Small intestine (tissue), 7 donors: ENCODE results near the gene JAK1. TPM values are rescaled to one million over a fixed set of nuclear protein-coding genes. Genes with fewer than 3 reads are reported as not detected.
A peak's percentile ranks its signal among the peaks of the same experiment; 100 is the strongest.

Experiments used
- DNase-seq, 2 donors: peaks; one replicate each; pipeline versions ENCODE4 v3.0.0 to v3.0.0-alpha.2; 2013
- FAIRE-seq: peaks from 2 replicates; lab custom pipeline; 2012; peaks lifted over from hg19 to GRCh38; lab: Jason Lieb, UNC
- H3K27ac ChIP-seq, 3 donors: one replicate each; pipeline ENCODE4 v1.5.1; 2013; ENCODE audit warnings: low read length in 2 of 3, mild to moderate bottlenecking in 2 of 3, control low read depth in 1 of 3, inconsistent platforms in 1 of 3, low read depth in 1 of 3, moderate library complexity in 1 of 3
- H3K27me3 ChIP-seq, 3 donors: one replicate each; pipeline ENCODE4 v1.6.1; 2013; ENCODE audit warnings: low read length in 3 of 3, inconsistent platforms in 1 of 3; ENCODE audit not compliant: control insufficient read depth in 3 of 3, insufficient read depth in 3 of 3
- H3K36me3 ChIP-seq, 3 donors: one replicate each; pipeline ENCODE4 v1.6.1; 2013; ENCODE audit warnings: low read length in 3 of 3, inconsistent platforms in 1 of 3, low read depth in 1 of 3, mild to moderate bottlenecking in 1 of 3, moderate library complexity in 1 of 3; ENCODE audit not compliant: control insufficient read depth in 3 of 3, insufficient read depth in 2 of 3
- H3K4me1 ChIP-seq, 3 donors: one replicate each; pipeline ENCODE4 v1.6.1; 2013; ENCODE audit warnings: low read length in 2 of 3, inconsistent platforms in 1 of 3, low read depth in 1 of 3, mild to moderate bottlenecking in 1 of 3, moderate library complexity in 1 of 3; ENCODE audit not compliant: control insufficient read depth in 3 of 3, insufficient read depth in 2 of 3
- H3K4me3 ChIP-seq, 3 donors: one replicate each; pipeline ENCODE4 v1.5.1; 2013; ENCODE audit warnings: low read length in 3 of 3, control low read depth in 1 of 3, inconsistent platforms in 1 of 3, low read depth in 1 of 3, mild to moderate bottlenecking in 1 of 3, moderate library complexity in 1 of 3
- H3K9me3 ChIP-seq, 2 donors: one replicate each; pipeline ENCODE4 v1.6.1; 2013; ENCODE audit warnings: low read depth in 1 of 2, low read length in 1 of 2; ENCODE audit not compliant: control insufficient read depth in 2 of 2, insufficient read depth in 1 of 2
- WGBS, 3 donors: extraction: QIAGEN DNeasy Blood & Tissue Kit; methylation state at CpG; one replicate each; pipeline ENCODE4 v1.1.7; 2013; 5-methylcytosine and 5-hydroxymethylcytosine counted together
- polyA plus RNA-seq, 4 donors: library from polyadenylated mRNA; stranded (reverse) in 3 of 4; unstranded in 1 of 4; fragments of 200-250 nt in 3 of 4; fragments of 120-200 nt in 1 of 4; gene quantifications; one replicate each; pipeline versions ENCODE4 v1.2.1 to v1.2.3, GENCODE V29; 2013
- donor health status: healthy with polysubstance abuse.
- donor health status: control.
- donor health status: control.
- donor health status: Bipolar disorder and iron deficiency.
- donor health status: healthy.

Gene JAK1
- polyA plus RNA-seq, 4 donors, result 29.4 to 66.5 (median 32.6) TPM

- Histone ChIP-seq H3K4me1 (peaks cover 0 to 2% (median 0%) of the 10 kb centered on the region in 3 donors), H3K9me3 (no peaks in the 10 kb centered on the region), H3K4me3 (no peak overlapping the region), H3K27me3 (no peaks in the 10 kb centered on the region), H3K27ac (no peak overlapping the region), H3K36me3 (peaks cover 8 to 73% (median 23%) of the 10 kb centered on the region in 3 donors)
- FAIRE-seq (no peak), DNase-seq (no peak)
- 86 to 92% (median 90%) methylated on average over 9 of the region's 9 CpGs for WGBS, 3 donors
Measured at GRCh38 chr1:64843675-64844074, 122.7 kb downstream of the JAK1 start.

- WGBS, 3 donors, result 49 to 69% (median 62%) methylated on average over 2 of the region's 2 CpGs
- FAIRE-seq, result no peak
Measured at GRCh38 chr1:64842224-64842623, 124.1 kb downstream of the JAK1 start.

DNA sequence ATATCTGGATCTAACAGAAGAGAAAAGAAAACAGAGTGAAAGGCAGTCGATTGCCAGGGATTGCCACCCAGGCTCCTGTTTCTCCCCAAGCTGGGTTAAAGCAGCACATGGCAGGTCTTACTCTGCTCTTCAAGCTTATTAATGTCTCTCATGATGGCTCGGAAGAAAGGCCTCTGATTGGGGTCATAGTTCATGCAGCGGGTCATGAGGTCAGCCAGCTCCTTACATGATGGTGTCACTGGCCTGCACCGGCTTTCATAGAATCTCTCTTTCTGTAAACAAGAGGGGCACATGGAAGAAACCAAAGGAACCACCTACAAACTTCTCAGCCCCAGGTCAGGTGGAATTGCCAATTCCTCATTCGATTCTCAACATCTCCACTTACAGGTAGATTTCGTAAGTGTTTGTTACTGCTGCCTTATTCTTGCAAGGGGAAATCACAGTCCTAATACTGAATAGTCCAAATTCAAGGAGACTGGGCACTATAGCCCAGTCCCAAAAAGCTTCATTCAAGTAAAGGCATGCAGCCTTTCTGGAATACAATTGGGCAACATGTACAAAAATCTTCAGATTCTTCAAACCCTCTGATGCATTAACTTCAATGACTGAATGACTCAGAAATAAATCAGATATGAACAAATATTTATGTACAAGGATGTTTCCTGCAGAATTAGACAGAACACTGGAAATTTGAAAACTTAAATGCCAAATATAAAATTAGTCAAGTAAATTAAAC, 124.9 kb downstream of the JAK1 start:
- DNase-seq (no peak), FAIRE-seq (no peak)
- Histone ChIP-seq H3K36me3 (peaks cover 20 to 69% (median 33%) of the 10 kb centered on the region in 3 donors), H3K27me3 (no peaks in the 10 kb centered on the region), H3K27ac (no peak overlapping the region), H3K4me1 (peaks cover 0 to 2% (median 0%) of the 10 kb centered on the region in 3 donors), H3K4me3 (no peak overlapping the region), H3K9me3 (no peaks in the 10 kb centered on the region)
- 64 to 67% (median 65%) methylated on average over 6 of the region's 6 CpGs for WGBS, 3 donors

More at GRCh38 chr1:64842224-64842623, 124.1 kb downstream of the JAK1 start:
- peak overlapping the region in 1 of 3 donors; percentile 6 for H3K27ac ChIP-seq
- DNase-seq, result no peak
- no peak overlapping the region for H3K4me3 ChIP-seq
- peaks cover 14 to 69% (median 29%) of the 10 kb centered on the region in 3 donors for H3K36me3 ChIP-seq
- no peaks in the 10 kb centered on the region for H3K27me3 ChIP-seq
- H3K9me3 ChIP-seq, result no peaks in the 10 kb centered on the region
- H3K4me1 ChIP-seq, result peaks cover 0 to 2% (median 0%) of the 10 kb centered on the region in 3 donors

- H3K27ac ChIP-seq, result no peak overlapping the region
- H3K36me3 ChIP-seq, result peaks cover 28 to 61% (median 39%) of the 10 kb centered on the region in 3 donors
- H3K4me1 ChIP-seq, result peaks cover 0 to 2% (median 0%) of the 10 kb centered on the region in 3 donors
- 93 to 96% (median 94%) methylated on average over 15 of the region's 15 CpGs for WGBS, 3 donors
- DNase-seq (no peak), FAIRE-seq (no peak)
- H3K27me3 ChIP-seq, result no peaks in the 10 kb centered on the region
- no peaks in the 10 kb centered on the region for H3K9me3 ChIP-seq
- no peak overlapping the region for H3K4me3 ChIP-seq
Measured at GRCh38 chr1:64839732-64840405, 126.5 kb downstream of the JAK1 start.

- Histone ChIP-seq H3K4me1 (peaks cover 0 to 2% (median 0%) of the 10 kb centered on the region in 3 donors), H3K9me3 (no peaks in the 10 kb centered on the region), H3K27ac (no peak overlapping the region), H3K36me3 (peaks cover 29 to 55% (median 39%) of the 10 kb centered on the region in 3 donors), H3K4me3 (no peak overlapping the region), H3K27me3 (no peaks in the 10 kb centered on the region)
- 89 to 95% (median 92%) methylated on average over 5 of the region's 5 CpGs for WGBS, 3 donors
- FAIRE-seq, result no peak
- DNase-seq, result no peak
Measured at GRCh38 chr1:64839261-64839660, 127.1 kb downstream of the JAK1 start.

DNA sequence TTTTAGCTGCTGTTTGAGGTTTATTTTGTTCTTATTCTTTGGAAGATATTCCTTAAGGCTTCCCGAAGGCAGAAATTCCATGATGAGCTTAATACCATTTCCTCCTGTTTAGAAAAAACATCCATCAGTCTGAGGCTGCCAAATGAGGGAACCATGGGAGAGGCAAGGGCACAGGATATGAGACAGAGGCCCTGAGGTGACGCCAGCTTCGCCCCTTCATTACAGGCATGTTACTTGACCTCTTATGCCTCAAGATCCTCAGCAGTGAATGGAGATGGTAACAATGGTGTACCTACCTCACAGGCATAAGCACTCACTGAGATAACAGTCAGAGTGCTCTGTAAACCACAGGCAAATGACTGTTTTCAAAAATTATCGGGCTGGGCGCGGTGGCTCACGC, 127.9 kb downstream of the JAK1 start:
- WGBS, 3 donors, result 89 to 93% (median 92%) methylated on average over 7 of the region's 7 CpGs
- Histone ChIP-seq H3K9me3 (no peaks in the 10 kb centered on the region), H3K27ac (peak overlapping the region in 1 of 3 donors; percentile 12), H3K27me3 (no peaks in the 10 kb centered on the region), H3K36me3 (peaks cover 31 to 48% (median 37%) of the 10 kb centered on the region in 3 donors), H3K4me1 (peaks cover 0 to 2% (median 0%) of the 10 kb centered on the region in 3 donors), H3K4me3 (no peak overlapping the region)
- FAIRE-seq (no peak), DNase-seq (no peak)

- H3K4me3 ChIP-seq, result no peak overlapping the region
- FAIRE-seq, result no peak
- peaks cover 30 to 45% (median 39%) of the 10 kb centered on the region in 3 donors for H3K36me3 ChIP-seq
- no peaks in the 10 kb centered on the region for H3K9me3 ChIP-seq
- H3K27me3 ChIP-seq, result no peaks in the 10 kb centered on the region
- no peak overlapping the region for H3K27ac ChIP-seq
- 91 to 94% (median 93%) methylated on average over 8 of the region's 8 CpGs for WGBS, 3 donors
- DNase-seq, result no peak
- H3K4me1 ChIP-seq, result no peaks in the 10 kb centered on the region
Measured at GRCh38 chr1:64836802-64837201, 129.5 kb downstream of the JAK1 start.

GRCh38 chr1:64834734-64835133, 131.6 kb downstream of the JAK1 start:
- DNase-seq, result no peak
- H3K4me3 ChIP-seq, result no peak overlapping the region
- no peak for FAIRE-seq
- no peaks in the 10 kb centered on the region for H3K9me3 ChIP-seq
- H3K36me3 ChIP-seq, result peaks cover 23 to 29% (median 25%) of the 10 kb centered on the region in 3 donors
- no peaks in the 10 kb centered on the region for H3K4me1 ChIP-seq
- no peak overlapping the region for H3K27ac ChIP-seq
- H3K27me3 ChIP-seq, result no peaks in the 10 kb centered on the region
